Measurements from ENCODE around the gene GPD2. TPM values are rescaled to one million over a fixed set of nuclear protein-coding genes. Genes with fewer than 3 reads are reported as not detected.
A peak's percentile ranks its signal among the peaks of the same experiment; 100 is the strongest.

The GPD2 gene
- total and polyA plus RNA-seq, 2 experiments from 2014 or later: 11.3 to 27.4 TPM

- Histone ChIP-seq H3K4me3 (no peak overlapping the region), H3K36me3 (no peaks in the 10 kb centered on the region), H3K9me3 (ENCODE audit: low read depth) (no peaks in the 10 kb centered on the region), H3K27me3 (no peaks in the 10 kb centered on the region), H3K4me1 (ENCODE audit: low read depth) (no peaks in the 10 kb centered on the region), H3K27ac (no peak overlapping the region)
- DNase-seq (ENCODE audit: low read depth in 1 of 2, low spot score in 1 of 2): peak in 1 of 2 donors; percentile 80
- no peak for TF ChIP-seq CTCF (IDR thresholded peaks at IDR 0.05; ENCODE audit: low read depth, low read length)
Observed at GRCh38 chr2:156476850-156477206, 40.6 kb downstream of the GPD2 start.

GRCh38 chr2:156480376-156480775, 44.2 kb downstream of the GPD2 start:
- no peaks in the 10 kb centered on the region for H3K27me3 ChIP-seq
- H3K4me3 ChIP-seq: no peak overlapping the region
- no peak for DNase-seq (ENCODE audit: low read depth in 1 of 2, low spot score in 1 of 2)
- no peaks in the 10 kb centered on the region for H3K4me1 ChIP-seq (ENCODE audit: low read depth)
- no peak overlapping the region for H3K27ac ChIP-seq
- no peaks in the 10 kb centered on the region for H3K9me3 ChIP-seq (ENCODE audit: low read depth)
- TF ChIP-seq CTCF (IDR thresholded peaks at IDR 0.05; ENCODE audit: low read depth, low read length): no peak
- no peaks in the 10 kb centered on the region for H3K36me3 ChIP-seq

- Histone ChIP-seq H3K4me1 (ENCODE audit: low read depth) (no peaks in the 10 kb centered on the region), H3K27ac (no peak overlapping the region), H3K4me3 (no peak overlapping the region), H3K36me3 (no peaks in the 10 kb centered on the region), H3K27me3 (no peaks in the 10 kb centered on the region), H3K9me3 (ENCODE audit: low read depth) (no peaks in the 10 kb centered on the region)
- no peak for DNase-seq (ENCODE audit: low read depth in 1 of 2, low spot score in 1 of 2)
- TF ChIP-seq CTCF (IDR thresholded peaks at IDR 0.05; ENCODE audit: low read depth, low read length): no peak
Observed at GRCh38 chr2:156481312-156481711, 45.1 kb downstream of the GPD2 start.

GRCh38 chr2:156483741-156484173, 47.6 kb downstream of the GPD2 start:
- no peak for TF ChIP-seq CTCF (IDR thresholded peaks at IDR 0.05; ENCODE audit: low read depth, low read length)
- Histone ChIP-seq H3K4me3 (no peak overlapping the region), H3K9me3 (ENCODE audit: low read depth) (no peaks in the 10 kb centered on the region), H3K27me3 (no peaks in the 10 kb centered on the region), H3K27ac (no peak overlapping the region), H3K36me3 (no peaks in the 10 kb centered on the region), H3K4me1 (ENCODE audit: low read depth) (no peaks in the 10 kb centered on the region)
- no peak for DNase-seq (ENCODE audit: low read depth in 1 of 2, low spot score in 1 of 2)

- H3K4me3 ChIP-seq: no peak overlapping the region
- no peaks in the 10 kb centered on the region for H3K27me3 ChIP-seq
- no peak overlapping the region for H3K27ac ChIP-seq
- no peaks in the 10 kb centered on the region for H3K36me3 ChIP-seq
- no peaks in the 10 kb centered on the region for H3K4me1 ChIP-seq (ENCODE audit: low read depth)
- H3K9me3 ChIP-seq (ENCODE audit: low read depth): no peaks in the 10 kb centered on the region
- no peak for DNase-seq (ENCODE audit: low read depth in 1 of 2, low spot score in 1 of 2)
- no peak for TF ChIP-seq CTCF (IDR thresholded peaks at IDR 0.05; ENCODE audit: low read depth, low read length)
Observed at GRCh38 chr2:156486147-156486546, 50.0 kb downstream of the GPD2 start.

- no peak for TF ChIP-seq CTCF (IDR thresholded peaks at IDR 0.05; ENCODE audit: low read depth, low read length)
- Histone ChIP-seq H3K4me3 (no peak overlapping the region), H3K27me3 (no peaks in the 10 kb centered on the region), H3K9me3 (ENCODE audit: low read depth) (no peaks in the 10 kb centered on the region), H3K36me3 (no peaks in the 10 kb centered on the region), H3K4me1 (ENCODE audit: low read depth) (no peaks in the 10 kb centered on the region), H3K27ac (no peak overlapping the region)
- DNase-seq (ENCODE audit: low read depth in 1 of 2, low spot score in 1 of 2): no peak
Observed at GRCh38 chr2:156486614-156487013, 50.4 kb downstream of the GPD2 start.
